ENCODE data around the gene LAMB3. TPM values are rescaled to one million over a fixed set of nuclear protein-coding genes. Genes with fewer than 3 reads are reported as not detected.

LAMB3 gene
- total RNA-seq, 2 donors from 2014 or later, result 43.7 to 92.8 TPM

DNA sequence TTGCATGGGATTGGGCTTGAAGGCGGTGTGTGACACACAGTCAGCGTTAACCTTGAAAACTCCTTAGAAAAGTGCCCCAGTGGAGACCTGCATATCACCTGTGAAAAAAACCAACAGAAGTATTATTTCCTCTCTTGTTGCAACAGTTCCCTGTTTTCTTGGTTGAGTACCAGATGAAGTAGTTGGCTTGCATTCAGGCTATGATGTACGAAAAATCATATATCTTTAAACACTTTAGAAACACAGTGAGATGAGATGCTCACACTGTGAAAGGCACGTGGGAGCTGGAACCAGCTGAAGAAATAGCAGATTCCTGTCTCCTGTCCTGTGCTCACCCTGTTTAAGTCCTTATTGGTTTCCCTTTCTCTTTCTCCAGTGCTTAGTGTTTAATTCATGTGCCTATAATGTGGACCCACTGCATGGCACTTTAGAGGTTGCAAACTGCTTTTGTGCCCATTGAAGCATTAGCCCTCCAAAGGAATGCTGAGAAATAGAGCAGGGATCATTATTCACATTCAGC, 65.9 kb downstream of the LAMB3 start:
- Histone ChIP-seq H3K9me3 (no peaks in the 10 kb centered on the region), H3K4me1 (replicated peaks) (peaks cover 4% of the 10 kb centered on the region), H3K36me3 (no peaks in the 10 kb centered on the region), H3K4me3 (no peak overlapping the region), H3K27ac (no peak overlapping the region), H3K27me3 (replicated peaks; ENCODE audit: insufficient read depth) (no peaks in the 10 kb centered on the region)
- DNase-seq (ENCODE audit: low spot score), result no peak
- no peak for TF ChIP-seq POLR2AphosphoS5 (IDR thresholded peaks at IDR 0.05)
- TF ChIP-seq POLR2A (IDR thresholded peaks at IDR 0.05), result no peak
- TF ChIP-seq, protein P1, sequence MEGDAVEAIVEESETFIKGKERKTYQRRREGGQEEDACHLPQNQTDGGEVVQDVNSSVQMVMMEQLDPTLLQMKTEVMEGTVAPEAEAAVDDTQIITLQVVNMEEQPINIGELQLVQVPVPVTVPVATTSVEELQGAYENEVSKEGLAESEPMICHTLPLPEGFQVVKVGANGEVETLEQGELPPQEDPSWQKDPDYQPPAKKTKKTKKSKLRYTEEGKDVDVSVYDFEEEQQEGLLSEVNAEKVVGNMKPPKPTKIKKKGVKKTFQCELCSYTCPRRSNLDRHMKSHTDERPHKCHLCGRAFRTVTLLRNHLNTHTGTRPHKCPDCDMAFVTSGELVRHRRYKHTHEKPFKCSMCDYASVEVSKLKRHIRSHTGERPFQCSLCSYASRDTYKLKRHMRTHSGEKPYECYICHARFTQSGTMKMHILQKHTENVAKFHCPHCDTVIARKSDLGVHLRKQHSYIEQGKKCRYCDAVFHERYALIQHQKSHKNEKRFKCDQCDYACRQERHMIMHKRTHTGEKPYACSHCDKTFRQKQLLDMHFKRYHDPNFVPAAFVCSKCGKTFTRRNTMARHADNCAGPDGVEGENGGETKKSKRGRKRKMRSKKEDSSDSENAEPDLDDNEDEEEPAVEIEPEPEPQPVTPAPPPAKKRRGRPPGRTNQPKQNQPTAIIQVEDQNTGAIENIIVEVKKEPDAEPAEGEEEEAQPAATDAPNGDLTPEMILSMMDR (IDR thresholded peaks at IDR 0.05), result no peak
- intact Hi-C loops (cut with DNase I), result no loop called here
- WGBS, result 69% methylated on average over 4 of the region's 4 CpGs

DNA sequence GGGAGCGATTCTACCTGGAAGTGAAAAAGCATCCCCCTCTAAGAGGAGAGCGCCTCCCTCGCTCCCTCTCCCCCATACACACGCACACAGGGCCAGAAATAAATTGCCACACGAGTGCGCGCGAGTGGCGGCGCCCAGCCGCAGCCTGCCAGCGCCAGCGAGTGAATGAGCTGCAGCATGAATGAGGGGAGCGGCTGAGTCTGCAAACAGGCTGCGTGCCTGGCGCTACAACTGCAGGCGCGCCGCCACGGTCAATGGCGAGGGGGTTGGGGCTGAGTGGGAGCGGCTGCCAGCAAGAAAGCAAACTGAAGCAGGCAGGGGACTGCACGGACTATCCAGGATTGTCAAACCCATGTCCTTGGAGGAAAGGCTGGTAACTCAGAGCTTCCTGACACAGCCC, 66.6 kb downstream of the LAMB3 start:
- Histone ChIP-seq H3K9me3 (no peaks in the 10 kb centered on the region), H3K27ac (no peak overlapping the region), H3K36me3 (no peaks in the 10 kb centered on the region), H3K4me1 (replicated peaks) (peaks cover 4% of the 10 kb centered on the region), H3K4me3 (no peak overlapping the region), H3K27me3 (replicated peaks; ENCODE audit: insufficient read depth) (no peaks in the 10 kb centered on the region)
- under 1% methylated on average over 23 of the region's 23 CpGs for WGBS
- intact Hi-C loops (cut with DNase I), result no loop called here
- DNase-seq (ENCODE audit: low spot score), result peak; percentile 35
- TF ChIP-seq, protein P1 (IDR thresholded peaks at IDR 0.05), result peak in 1 of 4 experiments; percentile 21
- TF ChIP-seq POLR2A (IDR thresholded peaks at IDR 0.05), result no peak
- no peak for TF ChIP-seq POLR2AphosphoS5 (IDR thresholded peaks at IDR 0.05)

DNA sequence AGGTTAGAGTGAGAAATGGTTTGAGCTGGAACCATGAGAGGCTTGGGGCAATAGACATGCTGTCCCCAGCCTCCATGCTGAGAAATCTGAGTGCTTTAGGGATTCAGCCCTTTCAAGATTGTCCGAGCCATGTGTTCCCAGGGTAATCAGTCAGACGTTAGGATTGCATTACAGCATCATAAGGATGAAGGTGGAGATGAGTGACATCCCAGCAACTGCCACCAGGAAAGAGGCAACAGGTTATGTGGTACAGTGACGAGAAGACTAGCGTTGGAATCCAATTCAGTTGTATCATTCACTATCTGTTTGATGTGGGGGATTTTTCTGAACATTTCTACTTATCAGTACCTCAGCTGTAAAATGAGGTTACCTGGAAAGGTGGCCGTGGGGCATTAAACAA, 67.0 kb downstream of the LAMB3 start:
- intact Hi-C loops (cut with DNase I), result no loop called here
- no peak overlapping the region for H3K4me3 ChIP-seq
- no peak overlapping the region for H3K27ac ChIP-seq
- no peak for TF ChIP-seq POLR2AphosphoS5 (IDR thresholded peaks at IDR 0.05)
- TF ChIP-seq POLR2A (IDR thresholded peaks at IDR 0.05), result no peak
- TF ChIP-seq, protein P1 (IDR thresholded peaks at IDR 0.05), result no peak
- H3K36me3 ChIP-seq, result no peaks in the 10 kb centered on the region
- no peak for DNase-seq (ENCODE audit: low spot score)
- H3K4me1 ChIP-seq (replicated peaks), result peaks cover 4% of the 10 kb centered on the region
- H3K9me3 ChIP-seq, result no peaks in the 10 kb centered on the region
- H3K27me3 ChIP-seq (replicated peaks; ENCODE audit: insufficient read depth), result no peaks in the 10 kb centered on the region
- 51% methylated on average over 5 of the region's 5 CpGs for WGBS

DNA sequence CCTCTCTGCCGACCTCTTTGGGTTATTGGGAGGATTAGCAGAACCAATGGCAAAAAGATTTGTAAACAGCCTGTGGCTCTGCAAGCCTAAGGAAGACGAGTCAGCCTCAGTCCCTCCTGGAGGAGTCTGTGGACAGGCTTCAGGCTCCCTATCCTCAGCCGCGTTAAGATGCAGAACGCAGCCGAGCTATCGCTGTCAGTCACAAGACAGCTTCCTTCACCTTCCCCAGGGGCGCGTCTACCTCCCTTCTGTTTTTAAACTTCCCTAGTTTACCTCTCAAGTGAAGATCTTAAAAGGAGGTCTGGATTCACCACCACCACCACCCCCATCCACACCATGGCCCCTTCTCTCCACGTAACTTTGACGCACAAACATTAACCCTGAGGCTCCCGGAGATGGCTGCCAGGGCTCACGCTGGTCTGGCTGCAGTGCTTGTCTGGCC, 68.0 kb downstream of the LAMB3 start:
- Histone ChIP-seq H3K4me1 (replicated peaks) (peaks cover 4% of the 10 kb centered on the region), H3K27me3 (replicated peaks; ENCODE audit: insufficient read depth) (no peaks in the 10 kb centered on the region)
- intact Hi-C loops (cut with DNase I), result no loop called here

DNA sequence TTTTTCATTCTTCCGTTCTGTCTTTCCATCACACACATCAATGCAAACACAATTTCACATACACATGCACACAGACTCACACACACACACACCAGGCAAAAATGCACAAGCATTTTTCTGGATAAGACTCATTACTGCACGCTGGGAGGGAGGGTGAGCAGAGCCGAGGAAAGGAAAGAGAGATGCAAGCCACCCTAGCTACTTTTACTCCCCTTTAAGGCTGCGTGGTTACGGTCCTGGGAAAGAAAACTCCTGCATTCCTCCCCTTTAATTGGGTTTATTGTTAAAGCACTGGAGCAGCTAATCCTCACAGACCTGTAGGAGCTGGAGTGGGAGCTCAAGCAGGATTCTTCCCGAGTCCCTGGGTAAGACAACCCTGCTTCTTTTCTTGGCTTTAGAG, 68.8 kb downstream of the LAMB3 start, which contains the start of gene CAMK1G:
CAMK1G (plus strand) TSS at position 307 of the 400 bp plus-strand sequence. CDS start 11,270 bp downstream, outside the sequence.
- no peak for DNase-seq (ENCODE audit: low spot score)
- H3K9me3 ChIP-seq, result no peaks in the 10 kb centered on the region
- H3K27ac ChIP-seq, result no peak within 1 kb of the TSS
- H3K4me3 ChIP-seq, result peak within 1 kb of the TSS; percentile 8 to 15
- H3K36me3 ChIP-seq, result no peaks in the 10 kb centered on the region
- no peaks in the 10 kb centered on the region for H3K27me3 ChIP-seq (replicated peaks; ENCODE audit: insufficient read depth)
- 18% methylated on average over 6 of the region's 6 CpGs for WGBS
- intact Hi-C loops (cut with DNase I), result no loop called here
- TF ChIP-seq POLR2AphosphoS5 (IDR thresholded peaks at IDR 0.05) (no peak), POLR2A (IDR thresholded peaks at IDR 0.05) (no peak)
- TF ChIP-seq, protein P1 (IDR thresholded peaks at IDR 0.05), result no peak
- peaks cover 4% of the 10 kb centered on the region for H3K4me1 ChIP-seq (replicated peaks)

More for the DNA sequence above, 68.0 kb downstream of the LAMB3 start:
- Histone ChIP-seq H3K36me3 (no peaks in the 10 kb centered on the region), H3K9me3 (no peaks in the 10 kb centered on the region), H3K27ac (no peak overlapping the region), H3K4me3 (peak overlapping the region in 1 of 2 donors; percentile 8)
- TF ChIP-seq, protein P1 (IDR thresholded peaks at IDR 0.05), result no peak
- TF ChIP-seq POLR2A (IDR thresholded peaks at IDR 0.05), result no peak
- TF ChIP-seq POLR2AphosphoS5 (IDR thresholded peaks at IDR 0.05), result no peak
- 59% methylated on average over 13 of the region's 13 CpGs for WGBS
- DNase-seq (ENCODE audit: low spot score), result no peak
